SU-DHL-6 (cell line): ENCODE results near the gene EIF4EBP2.

Experiments used
- EZH2phosphoT487 ChIP-seq: fragments of 200-600 bp; sonication (generic), shearing (Covaris generic); conservative IDR thresholded peaks from 2 replicates; pipeline ENCODE4 v1.6.1; 2018; ENCODE audit warnings: mild to moderate bottlenecking, antibody characterized with exemption, low read length, moderate library complexity, mixed read lengths
- TF ChIP-seq, protein P1 (sequence below): fragments of 200-600 bp; sonication (generic); IDR thresholded peaks from one replicate; pipeline ENCODE4 v1.5.1; 2017; ENCODE audit warnings: antibody characterized with exemption, mild to moderate bottlenecking, low read length, moderate library complexity; ENCODE audit not compliant: insufficient read depth, poor library complexity, severe bottlenecking

DNA sequence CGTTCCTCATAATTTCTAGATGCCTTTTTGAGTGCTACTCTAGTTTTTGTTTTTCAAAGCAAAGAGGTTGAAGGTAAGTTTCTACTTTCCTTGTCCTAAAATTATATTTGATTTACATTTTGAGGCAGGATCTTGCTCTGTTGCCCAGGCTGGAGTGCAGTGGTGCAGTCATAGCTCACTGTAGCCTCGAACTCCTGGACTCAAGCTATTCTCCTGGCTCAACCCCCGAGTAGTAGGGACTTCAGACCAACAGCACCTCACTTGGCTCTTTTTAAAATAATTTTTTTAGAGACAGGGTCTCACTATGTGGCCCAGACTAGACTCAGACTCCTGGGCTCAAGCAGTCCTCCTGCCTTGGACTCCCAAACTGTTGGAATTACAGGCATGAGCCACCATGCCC lies 14.8 kb downstream of the EIF4EBP2 start:
- TF ChIP-seq, protein P1, sequence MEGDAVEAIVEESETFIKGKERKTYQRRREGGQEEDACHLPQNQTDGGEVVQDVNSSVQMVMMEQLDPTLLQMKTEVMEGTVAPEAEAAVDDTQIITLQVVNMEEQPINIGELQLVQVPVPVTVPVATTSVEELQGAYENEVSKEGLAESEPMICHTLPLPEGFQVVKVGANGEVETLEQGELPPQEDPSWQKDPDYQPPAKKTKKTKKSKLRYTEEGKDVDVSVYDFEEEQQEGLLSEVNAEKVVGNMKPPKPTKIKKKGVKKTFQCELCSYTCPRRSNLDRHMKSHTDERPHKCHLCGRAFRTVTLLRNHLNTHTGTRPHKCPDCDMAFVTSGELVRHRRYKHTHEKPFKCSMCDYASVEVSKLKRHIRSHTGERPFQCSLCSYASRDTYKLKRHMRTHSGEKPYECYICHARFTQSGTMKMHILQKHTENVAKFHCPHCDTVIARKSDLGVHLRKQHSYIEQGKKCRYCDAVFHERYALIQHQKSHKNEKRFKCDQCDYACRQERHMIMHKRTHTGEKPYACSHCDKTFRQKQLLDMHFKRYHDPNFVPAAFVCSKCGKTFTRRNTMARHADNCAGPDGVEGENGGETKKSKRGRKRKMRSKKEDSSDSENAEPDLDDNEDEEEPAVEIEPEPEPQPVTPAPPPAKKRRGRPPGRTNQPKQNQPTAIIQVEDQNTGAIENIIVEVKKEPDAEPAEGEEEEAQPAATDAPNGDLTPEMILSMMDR: no peak
- no peak for TF ChIP-seq EZH2phosphoT487
